CD4-positive, alpha-beta T cell treated with Interleukin-12 subunit alpha and Interleukin-12 subunit beta, for 1 hour (primary cell): ENCODE measurements around the gene FHIT.

ENCODE experiments used
- DNase-seq: peaks from one replicate; pipeline ENCODE4 v3.0.0-alpha.2; 2020

FHIT gene

GRCh38 chr3:60365360-60365759, 885.9 kb downstream of the FHIT start:
- DNase-seq, result no peak

GRCh38 chr3:60364475-60364874, 886.8 kb downstream of the FHIT start:
- DNase-seq, result no peak

- no peak for DNase-seq
Observed at GRCh38 chr3:60363817-60364216, 887.4 kb downstream of the FHIT start.

- no peak for DNase-seq
Observed at GRCh38 chr3:60355825-60356224, 895.4 kb downstream of the FHIT start.

- no peak for DNase-seq
Observed at GRCh38 chr3:60351481-60351880, 899.8 kb downstream of the FHIT start.

- DNase-seq, result no peak
Observed at GRCh38 chr3:60344340-60344739, 906.9 kb downstream of the FHIT start.

- no peak for DNase-seq
Observed at GRCh38 chr3:60343831-60344230, 907.4 kb downstream of the FHIT start.

GRCh38 chr3:60339304-60339703, 911.9 kb downstream of the FHIT start:
- no peak for DNase-seq

GRCh38 chr3:60337421-60337820, 913.8 kb downstream of the FHIT start:
- DNase-seq, result no peak

- DNase-seq, result no peak
Observed at GRCh38 chr3:60336061-60336460, 915.2 kb downstream of the FHIT start.

GRCh38 chr3:60333710-60334109, 917.5 kb downstream of the FHIT start:
- no peak for DNase-seq

GRCh38 chr3:60330107-60330506, 921.1 kb downstream of the FHIT start:
- no peak for DNase-seq

- DNase-seq, result no peak
Observed at GRCh38 chr3:60325610-60326170, 925.6 kb downstream of the FHIT start.

GRCh38 chr3:60323651-60324050, 927.6 kb downstream of the FHIT start:
- no peak for DNase-seq

GRCh38 chr3:60323180-60323579, 928.1 kb downstream of the FHIT start:
- no peak for DNase-seq

- DNase-seq, result no peak
Observed at GRCh38 chr3:60322298-60322856, 928.9 kb downstream of the FHIT start.

GRCh38 chr3:60319179-60319858, 931.9 kb downstream of the FHIT start:
- DNase-seq, result no peak

GRCh38 chr3:60316121-60316797, 935.0 kb downstream of the FHIT start:
- DNase-seq, result no peak

GRCh38 chr3:60313951-60314461, 937.2 kb downstream of the FHIT start:
- no peak for DNase-seq

GRCh38 chr3:60313231-60313798, 937.9 kb downstream of the FHIT start:
- no peak for DNase-seq

GRCh38 chr3:60309539-60310268, 941.5 kb downstream of the FHIT start:
- no peak for DNase-seq

GRCh38 chr3:60308808-60309207, 942.4 kb downstream of the FHIT start:
- no peak for DNase-seq
